Activated T-helper 17 cell treated with anti-CD3 and anti-CD28 coated beads, Interleukin-2, amount 50 U/mL, for 72 hours (primary cell): Measurements from ENCODE around the gene E2F3. TPM values are rescaled to one million over a fixed set of nuclear protein-coding genes. Genes with fewer than 3 reads are reported as not detected.
A peak's percentile ranks its signal among the peaks of the same experiment; 100 is the strongest.

Source experiments
- ATAC-seq: fragments of 150-1000 bp; cut with Tn5 transposase; replicated peaks from 2 replicates; pipeline ENCODE4 v1.10.0; 2021; ENCODE audit warnings: mild to moderate bottlenecking, moderate library complexity
- H3K27ac Mint-ChIP-seq: one replicate; pipeline ENCODE4 v1.8.0; 2022; ENCODE audit warnings: mixed read lengths
- H3K27me3 Mint-ChIP-seq: one replicate; pipeline ENCODE4 v1.8.0; 2022; ENCODE audit warnings: mixed read lengths
- H3K36me3 Mint-ChIP-seq: one replicate; pipeline ENCODE4 v1.8.0; 2022; ENCODE audit warnings: low read depth, mild to moderate bottlenecking, mixed read lengths
- H3K4me1 Mint-ChIP-seq: one replicate; pipeline ENCODE4 v1.8.0; 2022; ENCODE audit warnings: mixed read lengths
- H3K4me3 Mint-ChIP-seq: one replicate; pipeline ENCODE4 v1.8.0; 2022; ENCODE audit warnings: mild to moderate bottlenecking, mixed read lengths
- H3K9me3 Mint-ChIP-seq: one replicate; pipeline ENCODE4 v1.8.0; 2022; ENCODE audit warnings: mixed read lengths
- total RNA-seq, 2 donors: library from RNA; stranded (reverse); gene quantifications; one replicate each; pipeline ENCODE4 v1.2.3, GENCODE V29; 2022

E2F3 gene
- total RNA-seq, 2 donors from 2014 or later = 13.6 to 26.6 TPM

DNA sequence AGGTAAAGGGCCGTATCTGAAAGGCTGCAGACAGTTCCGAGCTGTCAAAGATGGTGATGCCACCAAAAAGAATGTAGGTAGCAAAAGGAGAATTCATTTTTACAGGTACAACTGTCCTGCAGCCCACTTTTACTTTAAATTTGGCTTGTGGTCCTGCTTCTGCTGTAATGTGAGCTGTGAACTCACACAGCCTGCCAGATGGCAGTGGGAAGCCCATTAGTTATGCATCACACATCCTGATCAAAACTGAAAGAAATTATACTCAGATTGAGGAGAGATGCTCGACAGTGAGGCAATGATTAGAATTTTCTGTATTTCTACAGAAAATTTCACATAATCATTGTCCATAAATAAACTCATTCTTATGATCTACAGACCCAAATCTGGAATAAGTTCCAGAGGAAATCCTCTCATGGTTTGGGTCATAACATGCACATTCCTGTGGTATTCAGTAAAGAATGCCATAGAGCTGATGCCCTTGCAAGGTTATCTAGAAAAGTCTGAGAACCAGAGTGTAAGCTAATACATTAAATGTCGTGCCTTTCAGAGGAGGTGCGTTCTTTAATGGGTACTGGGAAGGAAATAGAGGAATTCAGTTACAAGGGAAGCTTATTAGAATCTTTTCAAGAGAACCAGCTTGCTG is 23.9 kb upstream of the E2F3 start:
- no peak for ATAC-seq
- Mint-ChIP-seq H3K27me3 (no peaks in the 10 kb centered on the region), H3K36me3 (no peaks in the 10 kb centered on the region), H3K9me3 (no peaks in the 10 kb centered on the region), H3K27ac (no peak overlapping the region), H3K4me1 (peaks cover 4% of the 10 kb centered on the region), H3K4me3 (no peak overlapping the region)

DNA sequence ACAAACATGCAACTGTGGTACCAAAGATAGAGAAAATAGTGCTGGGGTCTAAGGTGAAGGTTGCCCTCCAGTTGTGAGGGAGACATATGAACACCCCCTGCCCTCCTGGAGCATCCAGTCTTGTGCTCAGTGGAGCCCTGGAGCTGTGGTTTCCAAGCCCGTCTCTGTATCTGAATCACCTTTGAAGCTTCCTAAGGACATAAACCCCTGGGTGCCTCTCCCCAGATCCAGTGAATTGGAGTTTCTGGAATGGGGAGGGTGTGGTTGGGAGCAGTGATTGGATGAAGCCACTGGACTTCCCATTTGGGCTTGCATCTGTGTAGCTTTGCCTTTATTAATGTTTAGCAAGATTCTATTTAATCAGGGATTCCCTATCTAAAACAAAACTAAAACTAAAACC is 22.4 kb upstream of the E2F3 start:
- H3K4me1 Mint-ChIP-seq = peaks cover 4% of the 10 kb centered on the region
- no peaks in the 10 kb centered on the region for H3K27me3 Mint-ChIP-seq
- no peak for ATAC-seq
- no peak overlapping the region for H3K4me3 Mint-ChIP-seq
- H3K9me3 Mint-ChIP-seq = no peaks in the 10 kb centered on the region
- H3K27ac Mint-ChIP-seq = no peak overlapping the region
- no peaks in the 10 kb centered on the region for H3K36me3 Mint-ChIP-seq

DNA sequence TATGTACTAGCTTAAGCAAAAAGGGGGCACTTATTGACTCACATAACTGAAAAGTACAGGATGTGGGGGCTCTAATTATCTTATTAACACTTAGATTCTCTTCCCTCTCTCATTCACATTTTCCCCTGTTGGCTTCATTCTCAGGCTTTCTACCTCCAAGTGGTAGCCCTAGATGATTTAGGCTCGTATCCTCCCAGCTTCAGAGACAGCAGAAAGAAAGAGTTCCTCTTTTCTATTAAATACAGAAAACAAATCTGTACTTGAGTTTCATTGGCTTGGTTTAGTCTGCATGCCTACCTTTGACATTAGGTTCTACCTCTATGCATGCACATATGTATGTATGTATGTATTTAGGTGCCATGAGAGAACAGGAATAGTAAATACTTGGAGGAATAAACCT is 15.5 kb upstream of the E2F3 start:
- ATAC-seq = no peak
- Mint-ChIP-seq H3K4me3 (no peak overlapping the region), H3K27me3 (no peaks in the 10 kb centered on the region), H3K9me3 (no peaks in the 10 kb centered on the region), H3K36me3 (no peaks in the 10 kb centered on the region), H3K4me1 (no peaks in the 10 kb centered on the region), H3K27ac (no peak overlapping the region)

DNA sequence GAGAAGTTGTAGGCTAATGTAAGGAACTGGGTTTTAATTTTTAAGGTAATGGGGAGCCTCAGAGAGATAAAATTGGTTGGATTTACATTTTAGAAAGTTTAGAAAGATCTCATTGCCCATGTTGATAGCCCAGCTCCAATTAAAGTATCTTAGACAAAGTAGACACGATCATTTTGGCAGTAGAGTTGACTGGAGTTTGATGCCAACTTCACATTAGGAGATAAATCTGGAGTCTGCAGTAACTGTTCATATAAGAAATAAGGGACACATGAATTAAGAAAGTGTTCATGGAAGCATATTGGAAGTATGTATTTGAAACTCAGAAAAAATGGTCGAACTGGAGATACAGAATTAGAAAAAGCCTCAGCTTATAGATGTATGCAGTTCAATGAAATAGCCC is 12.6 kb upstream of the E2F3 start:
- no peak overlapping the region for H3K4me3 Mint-ChIP-seq
- H3K9me3 Mint-ChIP-seq = no peaks in the 10 kb centered on the region
- no peak for ATAC-seq
- H3K36me3 Mint-ChIP-seq = no peaks in the 10 kb centered on the region
- H3K4me1 Mint-ChIP-seq = no peaks in the 10 kb centered on the region
- no peak overlapping the region for H3K27ac Mint-ChIP-seq
- H3K27me3 Mint-ChIP-seq = no peaks in the 10 kb centered on the region

DNA sequence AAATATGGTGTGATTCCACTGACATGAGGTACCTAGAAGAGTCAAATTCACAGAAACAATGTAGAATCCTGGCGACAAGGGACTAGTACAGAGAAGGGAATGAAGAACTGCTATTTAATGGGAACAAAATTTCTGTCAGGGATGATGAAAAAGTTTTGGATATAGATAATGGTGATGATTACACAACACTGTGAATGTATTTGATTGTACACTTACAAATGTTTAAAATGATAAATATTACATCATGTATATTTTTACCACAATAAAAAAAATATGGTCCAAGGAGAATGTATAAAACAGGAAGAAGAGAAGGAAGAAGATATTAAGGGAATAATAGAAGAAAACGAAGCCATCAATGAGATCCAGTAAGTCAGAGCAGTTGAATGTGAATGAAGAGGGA is 8.4 kb upstream of the E2F3 start:
- no peaks in the 10 kb centered on the region for H3K9me3 Mint-ChIP-seq
- no peak overlapping the region for H3K27ac Mint-ChIP-seq
- H3K36me3 Mint-ChIP-seq = no peaks in the 10 kb centered on the region

DNA sequence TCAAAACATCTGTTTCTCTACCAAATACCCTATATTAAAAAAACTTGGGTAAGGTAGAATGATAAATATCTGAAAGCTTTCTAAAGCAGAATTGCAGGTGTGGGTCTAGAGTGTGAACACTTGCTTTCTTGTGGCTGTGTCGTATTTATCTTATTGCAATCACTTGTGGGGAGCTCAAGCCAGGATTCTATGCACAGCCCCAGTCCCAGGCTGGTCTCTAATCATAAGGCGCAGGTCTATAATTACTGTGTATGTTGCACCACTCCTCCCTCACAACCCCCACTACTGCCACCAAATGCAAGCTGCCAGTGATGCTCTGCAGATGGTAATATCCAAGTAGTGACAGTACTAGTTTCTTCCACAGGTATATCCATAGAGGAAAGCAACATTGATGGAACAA is 2.2 kb upstream of the E2F3 start:
- Mint-ChIP-seq H3K4me3 (peak overlapping the region; percentile 98), H3K36me3 (peaks cover 18% of the 10 kb centered on the region), H3K4me1 (peaks cover 14% of the 10 kb centered on the region), H3K27me3 (no peaks in the 10 kb centered on the region), H3K27ac (no peak overlapping the region), H3K9me3 (no peaks in the 10 kb centered on the region)
- ATAC-seq = no peak

More for the DNA sequence above, 8.4 kb upstream of the E2F3 start:
- Mint-ChIP-seq H3K4me3 (no peak overlapping the region), H3K27me3 (no peaks in the 10 kb centered on the region), H3K4me1 (no peaks in the 10 kb centered on the region)
- ATAC-seq = no peak

DNA sequence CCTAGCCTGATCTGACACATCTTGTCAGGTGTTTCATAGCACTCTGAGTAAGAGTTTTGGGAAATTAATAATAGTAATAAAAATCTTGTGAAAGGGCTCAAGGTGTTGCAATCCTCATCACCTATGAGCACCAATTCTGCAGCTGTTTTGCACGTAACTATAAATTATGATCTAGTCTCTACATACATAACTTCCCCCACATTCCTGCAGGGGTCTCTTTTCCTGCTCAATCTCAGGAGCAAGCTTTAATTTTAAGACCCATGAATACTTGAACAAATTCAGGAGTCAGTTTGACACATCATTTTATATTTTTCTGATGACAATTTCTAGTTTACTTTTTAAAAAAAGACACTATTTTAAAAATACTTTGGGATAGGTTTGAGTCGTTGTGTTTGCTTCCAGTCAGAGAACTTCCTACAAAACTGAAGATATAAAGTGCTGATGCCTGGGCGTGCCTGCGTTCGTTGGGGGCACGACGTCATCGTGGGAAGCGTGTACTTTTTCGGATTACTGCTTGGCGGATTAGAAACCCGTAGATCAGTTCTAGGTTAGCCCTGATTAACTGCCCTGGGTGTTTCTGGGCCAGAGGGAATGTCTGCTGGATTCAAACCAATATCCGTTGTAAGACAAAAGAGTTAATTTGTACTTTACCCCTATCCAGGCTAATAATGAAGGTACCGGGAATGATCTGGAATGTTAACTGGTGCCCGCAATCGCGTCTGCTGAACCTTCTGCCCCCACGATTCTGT is 1.0 kb upstream of the E2F3 start:
- H3K27me3 Mint-ChIP-seq = no peaks in the 10 kb centered on the region
- H3K27ac Mint-ChIP-seq = peak overlapping the region; percentile 99
- peaks cover 20% of the 10 kb centered on the region for H3K4me1 Mint-ChIP-seq
- no peak for ATAC-seq
- H3K4me3 Mint-ChIP-seq = peak overlapping the region; percentile 98
- peaks cover 25% of the 10 kb centered on the region for H3K36me3 Mint-ChIP-seq
- no peaks in the 10 kb centered on the region for H3K9me3 Mint-ChIP-seq

DNA sequence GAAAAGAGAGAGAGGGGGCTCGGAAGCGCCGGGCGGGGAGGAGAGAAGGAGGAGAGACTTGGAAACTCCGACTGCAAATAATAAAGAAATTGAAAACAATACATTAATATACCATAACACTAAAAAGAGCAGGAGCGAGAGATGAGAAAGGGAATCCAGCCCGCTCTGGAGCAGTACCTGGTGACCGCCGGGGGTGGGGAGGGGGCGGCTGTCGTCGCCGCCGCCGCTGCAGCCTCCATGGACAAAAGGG is 338 bp downstream of the E2F3 start:
- Mint-ChIP-seq H3K36me3 (peaks cover 36% of the 10 kb centered on the region), H3K27me3 (no peaks in the 10 kb centered on the region), H3K9me3 (no peaks in the 10 kb centered on the region), H3K4me1 (peaks cover 26% of the 10 kb centered on the region), H3K4me3 (peak overlapping the region; percentile 98), H3K27ac (peak overlapping the region; percentile 99)
- no peak for ATAC-seq

DNA sequence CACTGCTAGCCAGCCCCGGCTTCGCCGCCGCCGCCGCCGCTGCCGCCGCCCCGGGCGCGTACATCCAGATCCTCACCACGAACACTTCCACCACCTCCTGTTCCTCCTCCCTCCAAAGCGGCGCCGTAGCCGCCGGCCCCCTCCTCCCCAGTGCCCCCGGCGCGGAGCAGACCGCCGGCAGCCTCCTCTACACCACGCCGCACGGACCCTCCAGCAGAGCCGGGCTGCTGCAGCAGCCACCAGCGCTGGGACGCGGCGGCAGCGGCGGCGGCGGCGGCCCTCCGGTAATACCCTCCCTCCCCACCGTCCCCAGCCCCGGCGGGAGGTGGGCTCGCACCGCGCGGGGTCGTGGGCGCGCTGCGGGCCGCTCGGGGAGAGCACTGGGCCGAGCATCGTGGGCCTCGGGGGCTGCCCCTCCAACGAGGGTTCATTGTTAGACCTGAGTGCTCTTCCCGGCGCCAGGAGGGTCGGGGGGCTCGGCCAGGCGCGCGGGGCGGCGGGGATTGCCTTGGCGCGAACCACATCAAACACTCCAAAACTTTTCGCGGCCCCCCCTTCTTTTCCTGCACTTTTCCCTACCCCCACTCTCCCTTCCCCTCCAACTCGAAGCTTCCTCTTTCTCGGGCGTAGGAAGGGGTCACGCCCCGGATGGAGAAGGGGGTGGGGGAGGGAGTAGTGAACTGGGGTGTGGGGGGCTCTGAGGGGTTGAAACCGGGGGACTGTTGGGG is 827 bp downstream of the E2F3 start:
- Mint-ChIP-seq H3K27me3 (no peaks in the 10 kb centered on the region), H3K4me1 (peaks cover 31% of the 10 kb centered on the region), H3K4me3 (peak overlapping the region; percentile 98), H3K27ac (peak overlapping the region; percentile 99), H3K9me3 (no peaks in the 10 kb centered on the region), H3K36me3 (peaks cover 41% of the 10 kb centered on the region)
- no peak for ATAC-seq

DNA sequence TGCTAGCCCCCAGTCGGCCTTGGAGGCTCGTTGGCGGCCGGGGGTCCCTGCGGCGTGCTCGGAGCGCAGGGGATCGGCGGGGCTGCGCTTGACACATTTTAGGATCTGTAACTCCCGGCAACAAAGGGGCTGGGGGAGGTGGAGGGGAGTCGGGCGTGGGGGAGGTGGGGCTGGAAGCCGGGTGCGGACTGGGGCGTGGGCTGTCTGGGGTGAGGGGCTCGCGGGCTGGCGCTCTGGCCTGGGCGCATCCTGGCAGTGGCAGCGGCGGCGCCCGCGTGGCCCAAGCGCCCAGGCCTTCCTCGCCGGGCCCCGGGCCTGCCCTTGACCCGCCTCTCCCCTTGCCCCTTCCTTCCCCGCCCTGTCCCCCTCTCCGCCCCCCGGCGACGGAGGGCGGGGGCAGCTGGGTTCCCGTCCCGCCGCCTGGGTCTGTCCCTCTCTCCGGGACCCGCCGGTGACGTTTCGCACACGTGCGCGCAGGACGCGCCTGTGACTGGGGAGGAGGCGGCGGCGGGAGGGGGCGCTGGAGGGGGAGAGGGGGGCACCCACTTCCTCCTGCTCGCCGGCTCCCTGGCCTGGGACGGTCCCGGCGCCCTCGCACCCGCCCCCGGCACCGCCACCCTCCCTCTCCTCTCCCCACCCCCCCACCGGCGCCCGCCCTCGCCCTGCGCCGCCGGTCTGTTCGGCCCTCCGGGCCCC is 1.5 kb downstream of the E2F3 start:
- H3K4me1 Mint-ChIP-seq = peaks cover 38% of the 10 kb centered on the region

DNA sequence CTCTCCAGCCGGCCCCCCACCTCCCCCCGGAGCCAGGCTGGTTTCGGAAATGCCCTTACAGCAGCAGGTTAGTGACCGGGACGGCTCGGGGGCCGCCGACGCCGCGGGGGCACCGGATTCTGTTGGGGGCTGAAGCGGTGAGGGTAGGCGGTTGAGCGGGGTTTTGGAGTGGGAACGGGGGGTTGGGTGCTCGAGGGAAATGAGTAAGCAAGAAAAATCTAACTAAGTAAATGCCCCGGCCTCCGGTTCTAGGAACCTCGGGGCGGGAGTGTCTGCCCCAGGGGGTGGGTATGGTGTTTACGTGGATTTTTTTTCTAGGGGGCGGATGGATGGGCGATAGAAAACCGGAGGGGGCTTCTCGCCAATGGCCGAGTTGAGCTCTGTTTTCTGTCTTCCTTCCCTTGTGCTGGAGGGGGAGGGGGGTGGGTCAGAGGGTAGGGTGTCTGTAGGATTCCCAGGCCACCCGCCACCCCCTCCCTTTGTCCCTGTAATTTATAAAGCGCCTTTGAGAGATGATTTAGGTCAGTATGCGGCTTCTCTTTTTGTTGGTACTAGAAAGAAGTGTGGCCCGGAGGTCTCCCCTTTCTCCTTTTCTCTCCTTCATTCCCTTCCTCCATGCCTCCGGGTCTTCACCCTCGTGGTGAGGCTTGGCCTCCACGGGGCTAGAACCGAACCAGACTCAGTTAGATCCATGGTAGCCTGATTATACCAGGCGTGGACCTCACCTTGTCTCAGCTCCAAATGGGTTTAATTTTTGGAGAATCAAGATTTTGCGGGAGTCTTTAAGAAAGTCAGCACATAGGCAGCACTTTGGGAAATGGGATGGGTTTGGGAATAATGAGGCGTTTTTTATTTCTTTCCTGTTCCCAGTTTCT is 2.3 kb downstream of the E2F3 start:
- Mint-ChIP-seq H3K4me3 (peak overlapping the region; percentile 98), H3K36me3 (peaks cover 41% of the 10 kb centered on the region), H3K27ac (peak overlapping the region; percentile 84), H3K27me3 (no peaks in the 10 kb centered on the region), H3K9me3 (no peaks in the 10 kb centered on the region), H3K4me1 (peaks cover 43% of the 10 kb centered on the region)
- ATAC-seq = peak; percentile 14

More for the DNA sequence above, 1.5 kb downstream of the E2F3 start:
- Mint-ChIP-seq H3K27ac (peak overlapping the region; percentile 84), H3K36me3 (peaks cover 41% of the 10 kb centered on the region), H3K4me3 (peak overlapping the region; percentile 98), H3K9me3 (no peaks in the 10 kb centered on the region), H3K27me3 (no peaks in the 10 kb centered on the region)
- peak; percentile 50 for ATAC-seq

DNA sequence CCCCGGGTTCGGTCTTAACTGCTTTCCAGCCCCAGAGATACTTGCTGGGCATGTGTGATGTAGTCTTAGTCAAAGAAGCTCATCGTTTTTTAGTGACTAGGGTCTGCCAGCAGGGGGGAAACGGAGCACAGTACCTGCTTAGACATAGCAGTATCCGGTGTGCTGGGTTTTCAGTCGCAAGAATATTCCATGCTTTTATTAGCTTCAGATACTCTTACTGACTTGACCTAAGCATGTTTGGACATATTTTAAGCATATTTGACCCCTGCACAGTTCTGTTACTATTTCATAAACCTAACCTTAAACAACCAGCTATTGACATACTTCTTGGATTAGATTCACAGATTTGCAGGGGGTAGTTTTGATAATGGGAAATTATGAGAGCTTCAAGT is 3.0 kb downstream of the E2F3 start:
- ATAC-seq = no peak
- Mint-ChIP-seq H3K27me3 (no peaks in the 10 kb centered on the region), H3K27ac (peak overlapping the region; percentile 84), H3K4me3 (peak overlapping the region; percentile 98), H3K36me3 (peaks cover 41% of the 10 kb centered on the region), H3K9me3 (no peaks in the 10 kb centered on the region), H3K4me1 (peaks cover 45% of the 10 kb centered on the region)

DNA sequence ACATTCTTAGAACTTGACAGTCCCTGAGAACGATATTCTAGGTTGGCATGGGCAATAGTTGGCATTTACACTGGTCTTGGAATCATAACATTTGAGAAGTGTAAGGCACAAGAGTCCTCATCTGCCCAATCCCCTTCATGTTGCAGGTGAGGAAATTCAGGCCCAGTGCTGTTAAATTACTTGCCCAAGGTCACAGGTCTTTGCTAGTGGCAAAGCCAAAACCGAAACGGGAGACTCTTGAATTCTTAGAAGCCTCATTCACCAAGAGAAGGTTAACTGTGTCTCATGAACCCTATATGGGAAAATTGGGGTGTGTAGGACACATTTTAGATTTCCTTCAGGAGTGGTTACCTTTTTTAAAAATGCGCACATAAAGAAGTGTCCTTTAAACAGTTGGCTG is 7.2 kb downstream of the E2F3 start:
- Mint-ChIP-seq H3K27me3 (no peaks in the 10 kb centered on the region), H3K4me3 (peak overlapping the region; percentile 80)

DNA sequence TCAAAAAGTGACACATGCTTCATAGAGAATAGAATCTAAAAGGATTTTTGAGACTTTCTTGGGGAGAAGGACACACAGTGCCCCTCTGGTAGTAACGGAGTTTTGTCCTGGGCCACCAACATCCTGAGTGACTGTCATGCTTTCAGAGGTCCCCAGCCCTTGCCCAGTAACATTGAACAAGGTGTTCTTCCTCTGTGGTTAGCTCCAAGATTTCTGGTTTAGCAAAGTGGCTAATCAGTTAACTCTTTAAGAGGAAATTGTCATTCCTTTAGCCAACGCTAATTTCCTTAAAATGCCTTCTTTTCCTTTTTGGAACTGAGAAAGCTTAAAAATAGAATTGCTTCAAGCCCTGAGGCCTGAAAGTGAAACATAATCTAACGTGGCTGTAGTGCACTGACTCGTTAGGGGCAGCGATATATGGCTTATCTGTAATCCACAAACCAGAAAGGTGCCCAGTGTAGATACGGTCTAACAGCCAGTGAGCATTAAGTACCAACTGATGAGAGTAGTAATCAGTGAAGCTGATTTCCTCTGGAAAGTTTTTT is 7.8 kb downstream of the E2F3 start:
- H3K36me3 Mint-ChIP-seq = peaks cover 42% of the 10 kb centered on the region
- peaks cover 51% of the 10 kb centered on the region for H3K4me1 Mint-ChIP-seq
- no peaks in the 10 kb centered on the region for H3K9me3 Mint-ChIP-seq
- peak; percentile 88 for ATAC-seq
- peak overlapping the region; percentile 80 for H3K4me3 Mint-ChIP-seq
- no peaks in the 10 kb centered on the region for H3K27me3 Mint-ChIP-seq
- peak overlapping the region; percentile 86 for H3K27ac Mint-ChIP-seq

More for the DNA sequence above, 7.2 kb downstream of the E2F3 start:
- H3K36me3 Mint-ChIP-seq = peaks cover 48% of the 10 kb centered on the region
- peaks cover 56% of the 10 kb centered on the region for H3K4me1 Mint-ChIP-seq
- H3K27ac Mint-ChIP-seq = peak overlapping the region; percentile 86
- no peaks in the 10 kb centered on the region for H3K9me3 Mint-ChIP-seq
- no peak for ATAC-seq
